HepG2 (cell line): ENCODE results near the gene USP36. TPM values are rescaled to one million over a fixed set of nuclear protein-coding genes. Genes with fewer than 3 reads are reported as not detected.
A peak's percentile ranks its signal among the peaks of the same experiment; 100 is the strongest.

Source experiments
- ATAC-seq: fragments of 200-7000 bp; cut with Tn5 transposase; 3 replicates; pipeline ENCODE4 v1.9.1; 2020; ENCODE audit warnings: mild to moderate bottlenecking, moderate library complexity
- BruUV-seq: library from RNA; stranded (reverse); fragments of 400-500 nt; replicated peaks from 2 replicates; lab custom pipeline; 2021; lab: Mats Ljungman, UMichigan
- CTCF ChIA-PET: fragments of 300-600 bp; formaldehyde crosslinking; extraction: SDS; loops from one replicate; lab custom pipeline; 2021; ENCODE audit warnings: low total read pairs, inconsistent platforms, low intra/inter-chr PET ratio; lab: Yijun Ruan, JAX
- POLR2A ChIA-PET: fragments of 350-600 bp; sonication (Branson Sonifier 250); formaldehyde crosslinking; loops from one replicate; lab custom pipeline; 2020; ENCODE audit warnings: antibody characterized with exemption, inconsistent platforms; lab: Yijun Ruan, JAX
- DNase-seq: peaks from one replicate; pipeline ENCODE4 v3.0.0-alpha.2; 2015; ENCODE audit warnings: low spot score
- FAIRE-seq: peaks from 3 replicates; lab custom pipeline; 2011; peaks lifted over from hg19 to GRCh38; lab: Jason Lieb, UNC
- H2AFZ ChIP-seq: one replicate; pipeline ENCODE4 v1.6.1; 2011; ENCODE audit warnings: low read length, inconsistent platforms
- H3K27ac ChIP-seq: fragments of 300-600 bp; 3 replicates; pipeline ENCODE4 v1.8.0; 2011; ENCODE audit warnings: mixed run types, mild to moderate bottlenecking, mixed read lengths, low read length, inconsistent platforms; ENCODE audit not compliant: insufficient read depth; ENCODE audit errors: extremely low read length
- H3K27me3 ChIP-seq, 2 experiments: fragments of 200-600 bp in 1 of 2; 2 replicates in 1 of 2; 3 replicates in 1 of 2; pipeline versions ENCODE4 v1.6.0 to v1.8.0; 2011; ENCODE audit warnings: low read length in 2 of 2, mild to moderate bottlenecking in 2 of 2, moderate library complexity in 2 of 2, inconsistent platforms in 1 of 2; ENCODE audit not compliant: insufficient read depth in 2 of 2, control insufficient read depth in 1 of 2
- H3K36me3 ChIP-seq, 2 experiments: fragments of 200-600 bp in 1 of 2; replicated peaks in 1 of 2; 2 replicates in 1 of 2; 3 replicates in 1 of 2; pipeline versions ENCODE4 v1.5.1 to v1.8.0; 2011; ENCODE audit warnings: low read length in 2 of 2, inconsistent platforms in 1 of 2; ENCODE audit not compliant: insufficient read depth in 2 of 2, control insufficient read depth in 1 of 2
- H3K4me1 ChIP-seq: 2 replicates; pipeline ENCODE4 v1.5.1; 2012; ENCODE audit warnings: low read length, inconsistent platforms; ENCODE audit not compliant: insufficient read depth
- H3K4me2 ChIP-seq: 2 replicates; pipeline ENCODE4 v1.6.0; 2011; ENCODE audit warnings: low read depth, low read length, inconsistent platforms
- H3K4me3 ChIP-seq, 3 experiments: fragments of 200-600 bp in 1 of 3; sonication (generic), shearing (Covaris generic) in 1 of 3; replicated peaks in 1 of 3; 2 replicates each; pipeline ENCODE4 v1.5.1; 2011 to 2016; ENCODE audit warnings: low read length in 3 of 3, inconsistent platforms in 2 of 3, low read depth in 2 of 3, mild to moderate bottlenecking in 2 of 3, control low read depth in 1 of 3, mixed read lengths in 1 of 3; ENCODE audit not compliant: insufficient read depth in 1 of 3
- H3K79me2 ChIP-seq: one replicate; pipeline ENCODE4 v1.6.1; 2011; ENCODE audit warnings: low read length, inconsistent platforms; ENCODE audit not compliant: insufficient read depth
- H3K9ac ChIP-seq: 2 replicates; pipeline ENCODE4 v1.6.0; 2011; ENCODE audit warnings: mild to moderate bottlenecking, low read depth, low read length, inconsistent platforms; ENCODE audit not compliant: insufficient read depth
- H3K9me3 ChIP-seq: 2 replicates; pipeline ENCODE4 v1.5.1; 2012; ENCODE audit warnings: mild to moderate bottlenecking, low read length
- H4K20me1 ChIP-seq: 2 replicates; pipeline ENCODE4 v1.6.0; 2011; ENCODE audit warnings: inconsistent platforms, mild to moderate bottlenecking, low read length, moderate library complexity; ENCODE audit not compliant: insufficient read depth
- CTCF ChIP-seq: sonication (generic); formaldehyde crosslinking; IDR thresholded peaks from 2 replicates; pipeline ENCODE4 v1.5.0; 2020; ENCODE audit warnings: mild to moderate bottlenecking, missing genetic modification reagents, moderate library complexity
- FOSL2 ChIP-seq: sonication (generic); formaldehyde crosslinking; IDR thresholded peaks from 2 replicates; pipeline ENCODE4 v1.4.0; 2020; ENCODE audit warnings: missing genetic modification reagents
- HNF4A ChIP-seq: sonication (generic); formaldehyde crosslinking; IDR thresholded peaks from 2 replicates; pipeline ENCODE4 v1.4.0; 2020; ENCODE audit warnings: missing genetic modification reagents
- LCORL ChIP-seq, 2 experiments: fragments of 450-650 bp in 1 of 2; sonication (generic) in 1 of 2; formaldehyde crosslinking in 1 of 2; IDR thresholded peaks; 2 replicates each; pipeline versions ENCODE4 v1.5.0 to v1.6.1; 2017 to 2020; ENCODE audit warnings: antibody characterized with exemption in 1 of 2, missing genetic modification reagents in 1 of 2
- NCOA1 ChIP-seq: sonication (generic); formaldehyde crosslinking; IDR thresholded peaks from 2 replicates; pipeline ENCODE4 v1.9.0; 2021; ENCODE audit warnings: missing genetic modification reagents
- RAD51 ChIP-seq: fragments of 450-650 bp; IDR thresholded peaks from 2 replicates; pipeline ENCODE4 v1.6.1; 2016; ENCODE audit warnings: borderline replicate concordance
- TFDP1 ChIP-seq: IDR thresholded peaks from 2 replicates; pipeline ENCODE4 v1.6.1; 2016; ENCODE audit warnings: missing compliant biosample characterization, missing genetic modification reagents, borderline replicate concordance
- ZNF121 ChIP-seq: sonication (generic); formaldehyde crosslinking; IDR thresholded peaks from 2 replicates; pipeline ENCODE4 v1.5.0; 2020; ENCODE audit warnings: mild to moderate bottlenecking, missing genetic modification reagents
- ZNF737 ChIP-seq: sonication (generic); formaldehyde crosslinking; IDR thresholded peaks from 2 replicates; pipeline ENCODE4 v1.5.0; 2020; ENCODE audit warnings: missing genetic modification reagents, mild to moderate bottlenecking, borderline replicate concordance
- ZNF883 ChIP-seq: sonication (generic); formaldehyde crosslinking; IDR thresholded peaks from 2 replicates; pipeline ENCODE4 v1.5.1; 2020; ENCODE audit warnings: mild to moderate bottlenecking, missing genetic modification reagents; ENCODE audit errors: not compliant biosample characterization
- WGBS: methylation state at CpG from one replicate; pipeline ENCODE4 v1.1.6; 2017; ENCODE audit warnings: low lambda C conversion rate; 5-methylcytosine and 5-hydroxymethylcytosine counted together
- in situ Hi-C: cut with HindIII; loops from 2 replicates; pipeline ENCODE4 v1.10.0; 2017; ENCODE audit warnings: low pct_unique_long_range_greater_than_20kb; ENCODE audit not compliant: extremely low pct_ligation_motif_present
- intact Hi-C: fragments of 100-400 bp; cut with micrococcal nuclease; formaldehyde crosslinking; loops from one replicate; pipeline ENCODE4 v1.10.0; 2022; ENCODE audit not compliant: unreplicated experiment
- polyA plus RNA-seq, 8 experiments: library from polyadenylated mRNA; depleted of rRNA in 3 of 8; stranded (reverse) in 7 of 8; unstranded in 1 of 8; fragments of >200 nt; fragmentation: Illumina TruSeq in 4 of 8; extraction: Trizol in 4 of 8; gene quantifications; 2 replicates each; pipeline versions ENCODE4 v1.2.1 to v1.2.3, GENCODE V29; 2011 to 2016; ENCODE audit warnings: low read depth in 4 of 8, missing spikeins in 1 of 8, mixed read lengths in 1 of 8; ENCODE audit not compliant: insufficient read depth in 1 of 8
- total RNA-seq, 5 experiments: library from RNA; depleted of rRNA; stranded (reverse); fragments of >200 nt; fragmentation: Illumina TruSeq; extraction: Trizol; gene quantifications; 2 replicates each; pipeline ENCODE4 v1.2.3, GENCODE V29; 2016; ENCODE audit warnings: low read depth in 1 of 5

Gene USP36
- total and polyA plus RNA-seq, 2 of the 13 experiments (the other 11 are each of a cell fraction or from before 2014, with no cell fraction given): 29.6 to 45.9 TPM

DNA sequence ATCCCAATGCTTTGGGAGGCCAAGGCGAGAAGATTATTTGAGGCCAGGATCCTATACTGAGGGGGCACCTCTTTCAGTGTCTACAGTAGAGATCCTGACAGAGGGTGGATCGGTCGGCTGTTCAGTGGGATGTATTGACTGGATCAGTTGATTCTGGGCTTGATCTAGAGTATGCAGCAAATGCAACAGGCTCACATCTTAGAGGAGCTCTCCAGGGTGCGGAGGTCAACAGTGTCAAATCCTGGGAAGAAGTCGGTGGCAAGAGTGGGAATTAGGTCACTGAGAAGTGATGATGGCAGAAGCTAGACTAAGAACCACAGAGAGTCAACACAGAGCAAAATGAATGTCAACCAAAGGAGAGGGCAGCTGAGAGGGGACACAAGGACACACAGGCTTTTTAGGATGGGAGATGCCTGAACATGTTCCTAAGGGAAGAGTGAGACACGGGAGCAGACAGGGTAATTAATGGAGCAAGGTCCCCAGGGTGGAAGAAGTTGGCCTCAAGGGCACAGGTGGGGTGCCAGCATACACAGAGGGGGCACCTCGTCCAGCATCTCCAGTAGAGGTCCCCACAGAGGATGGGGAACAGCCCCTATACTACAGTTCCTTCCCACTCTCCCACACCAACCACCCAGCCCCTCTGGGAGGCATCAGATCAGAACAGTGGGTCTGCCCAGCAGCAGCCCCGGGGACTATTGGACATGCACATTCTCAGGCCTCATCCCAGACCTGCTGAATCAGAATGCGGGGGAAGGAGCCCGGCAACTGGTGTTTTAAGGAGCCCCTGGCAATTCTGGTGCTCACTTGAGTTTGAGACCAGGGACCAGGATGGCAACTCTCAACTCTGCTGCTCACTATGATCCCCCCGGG is 48.5 kb downstream of the USP36 start:
- intact Hi-C loops (loop anchor here (5.0 to 10.0 kb wide), 2 partner anchors 35 to 297 kb away; no protein-coding TSS in a partner anchor), in situ Hi-C loops (no loop called here)
- ChIA-PET POLR2A (interaction anchor here (0.7 kb wide), 1 partner anchor 41 kb away, joined by 3 read pairs; no protein-coding TSS in a partner anchor), CTCF (no interaction called here)
- no peak for TF ChIP-seq ZNF737
- peak; percentile 26 for TF ChIP-seq CTCF
- TF ChIP-seq HNF4A (CRISPR knock-in tag): no peak
- H3K9me3 ChIP-seq: no peaks in the 10 kb centered on the region
- no peak overlapping the region for H2AFZ ChIP-seq
- no peak overlapping the region for H3K4me3 ChIP-seq
- no TSS peak for BruUV-seq
- H3K4me1 ChIP-seq: peaks cover 20% of the 10 kb centered on the region
- no peaks in the 10 kb centered on the region for H4K20me1 ChIP-seq
- H3K4me2 ChIP-seq: no peak overlapping the region
- H3K27ac ChIP-seq: no peak overlapping the region
- FAIRE-seq: no peak
- DNase-seq: no peak
- no peaks in the 10 kb centered on the region for H3K79me2 ChIP-seq
- no peak overlapping the region for H3K9ac ChIP-seq
- H3K27me3 ChIP-seq: no peaks in the 10 kb centered on the region
- ATAC-seq: peak; percentile 28
- 98% methylated on average over 11 of the region's 11 CpGs for WGBS
- peaks cover 13 to 26% of the 10 kb centered on the region in 2 experiments; a peak in 4 of 5 replicates for H3K36me3 ChIP-seq

- in situ Hi-C loops: no loop called here
Observed at GRCh38 chr17:78790552-78790951, 50.1 kb downstream of the USP36 start.

More at GRCh38 chr17:78790552-78790951, 50.1 kb downstream of the USP36 start:
- intact Hi-C loops: loop anchor here (5.0 to 10.0 kb wide), 2 partner anchors 37 to 296 kb away; no protein-coding TSS in a partner anchor
- ChIA-PET POLR2A (no interaction called here), CTCF (no interaction called here)
- H3K9ac ChIP-seq: no peak overlapping the region
- BruUV-seq: no TSS peak
- no peaks in the 10 kb centered on the region for H4K20me1 ChIP-seq
- no peaks in the 10 kb centered on the region for H3K79me2 ChIP-seq
- no peak overlapping the region for H3K4me3 ChIP-seq
- H3K4me1 ChIP-seq: peaks cover 29% of the 10 kb centered on the region
- TF ChIP-seq TFDP1 (CRISPR knock-in tag): no peak
- no peak for TF ChIP-seq LCORL (IDR thresholded peaks at IDR 0.05)
- TF ChIP-seq LCORL (CRISPR knock-in tag; IDR thresholded peaks at IDR 0.05): no peak
- no peak for TF ChIP-seq FOSL2 (CRISPR knock-in tag)
- no peak for TF ChIP-seq RAD51
- no peak for TF ChIP-seq ZNF121
- TF ChIP-seq NCOA1 (CRISPR knock-in tag): no peak
- TF ChIP-seq ZNF883: no peak
- 95% methylated on average over 4 of the region's 4 CpGs for WGBS
- no peak overlapping the region for H3K27ac ChIP-seq
- H3K36me3 ChIP-seq: peaks cover 6 to 11% of the 10 kb centered on the region in 2 experiments; a peak in 4 of 5 replicates
- ATAC-seq: no peak
- peak; percentile 48 for FAIRE-seq
- H3K9me3 ChIP-seq: no peaks in the 10 kb centered on the region
- no peak overlapping the region for H3K4me2 ChIP-seq
- no peak for DNase-seq
- no peak overlapping the region for H2AFZ ChIP-seq
- H3K27me3 ChIP-seq: no peaks in the 10 kb centered on the region
